GM12891 (cell line): ENCODE measurements around the gene RIPOR3.

Experiments used
- DNase-seq: peaks from one replicate; pipeline ENCODE4 v3.0.0; 2011; ENCODE audit warnings: low spot score; ENCODE audit not compliant: insufficient read length
- FAIRE-seq: peaks from 2 replicates; lab custom pipeline; 2011; peaks lifted over from hg19 to GRCh38; lab: Jason Lieb, UNC
- PAX5 ChIP-seq: IDR thresholded peaks from 2 replicates; pipeline ENCODE4 v1.6.1; 2011; ENCODE audit warnings: low read length, moderate library complexity, mild to moderate bottlenecking; ENCODE audit not compliant: insufficient read depth, severe bottlenecking
- POLR2A ChIP-seq: IDR thresholded peaks from 2 replicates; pipeline ENCODE4 v1.6.1; 2011; ENCODE audit warnings: low read depth, low read length, control low read depth
- POLR2AphosphoS5 ChIP-seq: IDR thresholded peaks from 2 replicates; pipeline ENCODE4 v1.6.1; 2011; ENCODE audit warnings: low read depth, low read length, control low read depth
- POU2F2 ChIP-seq: IDR thresholded peaks from 2 replicates; pipeline ENCODE4 v1.6.1; 2011; ENCODE audit warnings: low read depth, mild to moderate bottlenecking, control low read depth, low read length, moderate library complexity
- SPI1 ChIP-seq: IDR thresholded peaks from 2 replicates; pipeline ENCODE4 v1.6.1; 2011; ENCODE audit warnings: low read depth, low read length, control low read depth
- TAF1 ChIP-seq: IDR thresholded peaks from 2 replicates; pipeline ENCODE4 v1.6.1; 2011; ENCODE audit warnings: low read depth, low read length, control low read depth

RIPOR3 gene

GRCh38 chr20:50562262-50562701, 129.1 kb downstream of the RIPOR3 start:
- FAIRE-seq (no peak), DNase-seq (no peak)
- TF ChIP-seq SPI1, result no peak
- TF ChIP-seq PAX5, result no peak
- no peak for TF ChIP-seq POLR2A
- no peak for TF ChIP-seq POU2F2
- no peak for TF ChIP-seq TAF1
- TF ChIP-seq POLR2AphosphoS5, result no peak

GRCh38 chr20:50561379-50562078, 129.8 kb downstream of the RIPOR3 start:
- FAIRE-seq, result no peak
- DNase-seq, result no peak
- TF ChIP-seq PAX5, result no peak
- TF ChIP-seq POLR2A, result no peak
- TF ChIP-seq POU2F2, result no peak
- no peak for TF ChIP-seq POLR2AphosphoS5
- no peak for TF ChIP-seq SPI1
- no peak for TF ChIP-seq TAF1

GRCh38 chr20:50560867-50561266, 130.5 kb downstream of the RIPOR3 start:
- no peak for TF ChIP-seq TAF1
- TF ChIP-seq PAX5, result no peak
- TF ChIP-seq POLR2A, result no peak
- no peak for TF ChIP-seq POU2F2
- no peak for TF ChIP-seq SPI1
- TF ChIP-seq POLR2AphosphoS5, result no peak
- FAIRE-seq (no peak), DNase-seq (no peak)

- FAIRE-seq, result no peak
- no peak for DNase-seq
- TF ChIP-seq POLR2AphosphoS5 (no peak), PAX5 (no peak), TAF1 (no peak), POLR2A (no peak), SPI1 (no peak), POU2F2 (no peak)
These were observed 131.3 kb downstream of the RIPOR3 start for GRCh38 chr20:50559856-50560638.

- DNase-seq (no peak), FAIRE-seq (no peak)
- no peak for TF ChIP-seq TAF1
- no peak for TF ChIP-seq POU2F2
- no peak for TF ChIP-seq SPI1
- no peak for TF ChIP-seq PAX5
- no peak for TF ChIP-seq POLR2A
- TF ChIP-seq POLR2AphosphoS5, result no peak
These were observed 132.2 kb downstream of the RIPOR3 start for GRCh38 chr20:50559149-50559548.

GRCh38 chr20:50558483-50558925, 132.8 kb downstream of the RIPOR3 start:
- no peak for FAIRE-seq
- TF ChIP-seq POLR2A (no peak), PAX5 (no peak), POU2F2 (no peak), SPI1 (no peak), POLR2AphosphoS5 (no peak)
- DNase-seq, result no peak

- FAIRE-seq (no peak), DNase-seq (no peak)
- TF ChIP-seq POU2F2 (no peak), POLR2AphosphoS5 (no peak), TAF1 (no peak), SPI1 (no peak), PAX5 (no peak), POLR2A (no peak)
These were observed 133.7 kb downstream of the RIPOR3 start for GRCh38 chr20:50557549-50558134.

- no peak for DNase-seq
- FAIRE-seq, result no peak
- TF ChIP-seq PAX5 (no peak), SPI1 (no peak), POLR2A (no peak), POU2F2 (no peak), POLR2AphosphoS5 (no peak), TAF1 (no peak)
These were observed 135.7 kb downstream of the RIPOR3 start for GRCh38 chr20:50555662-50556061.
